ENCODE results near the gene ANAPC16.

DNA sequence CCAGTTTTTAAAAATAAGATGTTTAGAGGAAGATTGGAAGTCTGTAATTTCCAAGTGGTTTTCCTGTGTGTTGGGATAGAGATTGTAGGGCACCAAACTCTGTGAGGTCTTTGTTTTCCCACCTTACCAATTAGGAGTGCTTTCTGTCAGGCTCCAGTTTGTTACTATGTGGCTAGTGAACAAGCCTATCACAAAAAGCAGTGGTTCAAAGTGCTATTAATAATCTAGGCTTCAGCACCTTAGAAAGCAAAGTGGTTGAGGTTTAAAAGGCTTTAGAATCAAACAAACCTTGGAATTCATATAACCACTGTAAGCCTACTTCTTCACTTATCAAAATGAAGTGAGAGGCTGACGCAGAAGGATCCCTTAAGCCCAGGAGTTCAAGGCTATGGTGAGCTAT is 11.1 kb upstream of the ANAPC16 start:
- TF ChIP-seq, protein P1, sequence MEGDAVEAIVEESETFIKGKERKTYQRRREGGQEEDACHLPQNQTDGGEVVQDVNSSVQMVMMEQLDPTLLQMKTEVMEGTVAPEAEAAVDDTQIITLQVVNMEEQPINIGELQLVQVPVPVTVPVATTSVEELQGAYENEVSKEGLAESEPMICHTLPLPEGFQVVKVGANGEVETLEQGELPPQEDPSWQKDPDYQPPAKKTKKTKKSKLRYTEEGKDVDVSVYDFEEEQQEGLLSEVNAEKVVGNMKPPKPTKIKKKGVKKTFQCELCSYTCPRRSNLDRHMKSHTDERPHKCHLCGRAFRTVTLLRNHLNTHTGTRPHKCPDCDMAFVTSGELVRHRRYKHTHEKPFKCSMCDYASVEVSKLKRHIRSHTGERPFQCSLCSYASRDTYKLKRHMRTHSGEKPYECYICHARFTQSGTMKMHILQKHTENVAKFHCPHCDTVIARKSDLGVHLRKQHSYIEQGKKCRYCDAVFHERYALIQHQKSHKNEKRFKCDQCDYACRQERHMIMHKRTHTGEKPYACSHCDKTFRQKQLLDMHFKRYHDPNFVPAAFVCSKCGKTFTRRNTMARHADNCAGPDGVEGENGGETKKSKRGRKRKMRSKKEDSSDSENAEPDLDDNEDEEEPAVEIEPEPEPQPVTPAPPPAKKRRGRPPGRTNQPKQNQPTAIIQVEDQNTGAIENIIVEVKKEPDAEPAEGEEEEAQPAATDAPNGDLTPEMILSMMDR (IDR thresholded peaks at IDR 0.05), result no peak
- TF ChIP-seq POLR2A (IDR thresholded peaks at IDR 0.05), result no peak
